Liver (tissue), 9 donors: ENCODE data around the gene CR1L. TPM values are rescaled to one million over a fixed set of nuclear protein-coding genes. Genes with fewer than 3 reads are reported as not detected.

Experiments
- DNase-seq: peaks from one replicate; pipeline ENCODE4 v3.0.0-alpha.2; 2017; ENCODE audit warnings: low spot score
- H3K27ac ChIP-seq, 2 donors: one replicate each; pipeline ENCODE4 v1.7.0; 2013; ENCODE audit warnings: inconsistent platforms in 2 of 2, low read length in 2 of 2, control low read depth in 1 of 2, low read depth in 1 of 2, mild to moderate bottlenecking in 1 of 2
- H3K27me3 ChIP-seq, 4 donors: one replicate each; pipeline versions ENCODE4 v1.6.1 to v1.7.0; 2013; ENCODE audit warnings: low read length in 3 of 4, inconsistent platforms in 1 of 4, mild to moderate bottlenecking in 1 of 4, moderate library complexity in 1 of 4; ENCODE audit not compliant: control insufficient read depth in 4 of 4, insufficient read depth in 4 of 4
- H3K36me3 ChIP-seq, 4 donors: one replicate each; pipeline versions ENCODE4 v1.6.1 to v1.7.0; 2013; ENCODE audit warnings: low read length in 3 of 4, mild to moderate bottlenecking in 3 of 4, low read depth in 1 of 4, moderate library complexity in 1 of 4; ENCODE audit not compliant: control insufficient read depth in 4 of 4, insufficient read depth in 3 of 4
- H3K4me1 ChIP-seq, 4 donors: one replicate each; pipeline versions ENCODE4 v1.6.1 to v1.7.0; 2013; ENCODE audit warnings: low read length in 3 of 4, mild to moderate bottlenecking in 3 of 4, moderate library complexity in 1 of 4; ENCODE audit not compliant: control insufficient read depth in 4 of 4, insufficient read depth in 4 of 4
- H3K4me3 ChIP-seq, 3 donors: one replicate each; pipeline versions ENCODE4 v1.6.1 to v1.7.0; 2013; ENCODE audit warnings: low read length in 3 of 3, control low read depth in 1 of 3, low read depth in 1 of 3, mild to moderate bottlenecking in 1 of 3
- H3K9ac ChIP-seq, 2 donors: one replicate each; pipeline ENCODE4 v1.7.0; 2013; ENCODE audit warnings: low read length in 2 of 2, mild to moderate bottlenecking in 2 of 2, moderate library complexity in 2 of 2, control low read depth in 1 of 2, low read depth in 1 of 2
- H3K9me3 ChIP-seq, 4 donors: one replicate each; pipeline versions ENCODE4 v1.6.1 to v1.7.0; 2013; ENCODE audit warnings: low read length in 3 of 4; ENCODE audit not compliant: control insufficient read depth in 4 of 4
- ATF3 ChIP-seq: IDR thresholded peaks from 2 replicates; pipeline ENCODE4 v1.6.1; 2016; ENCODE audit warnings: antibody characterized with exemption
- EGR1 ChIP-seq, 2 donors: IDR thresholded peaks; 2 replicates each; pipeline ENCODE4 v1.6.1; 2016 to 2018; ENCODE audit warnings: antibody characterized with exemption in 2 of 2, low read depth in 2 of 2
- FOXA1 ChIP-seq: IDR thresholded peaks from 2 replicates; pipeline ENCODE4 v1.6.1; 2016; ENCODE audit warnings: antibody characterized with exemption
- FOXA2 ChIP-seq: IDR thresholded peaks from 2 replicates; pipeline ENCODE4 v1.6.1; 2016; ENCODE audit warnings: antibody characterized with exemption
- GABPA ChIP-seq, 2 donors: IDR thresholded peaks in 1 of 2; conservative IDR thresholded peaks in 1 of 2; 2 replicates each; pipeline ENCODE4 v1.6.1; 2016; ENCODE audit warnings: antibody characterized with exemption in 2 of 2, mild to moderate bottlenecking in 1 of 2, moderate library complexity in 1 of 2
- HNF4A ChIP-seq, 2 donors: conservative IDR thresholded peaks; 2 replicates each; pipeline ENCODE4 v1.6.1; 2016; ENCODE audit warnings: antibody characterized with exemption in 2 of 2, mild to moderate bottlenecking in 2 of 2
- HNF4G ChIP-seq: IDR thresholded peaks from 2 replicates; pipeline ENCODE4 v1.6.1; 2016; ENCODE audit warnings: antibody characterized with exemption
- JUND ChIP-seq, 2 donors: IDR thresholded peaks; 2 replicates each; pipeline ENCODE4 v1.6.1; 2016; ENCODE audit warnings: antibody characterized with exemption in 2 of 2
- MAX ChIP-seq: IDR thresholded peaks from 2 replicates; pipeline ENCODE4 v1.6.1; 2016; ENCODE audit warnings: antibody characterized with exemption
- NR2F2 ChIP-seq: IDR thresholded peaks from 2 replicates; pipeline ENCODE4 v1.6.1; 2016; ENCODE audit warnings: antibody characterized with exemption
- RAD21 ChIP-seq, 2 donors: IDR thresholded peaks; 2 replicates each; pipeline ENCODE4 v1.6.1; 2016; ENCODE audit warnings: antibody characterized with exemption in 2 of 2, mild to moderate bottlenecking in 2 of 2
- REST ChIP-seq: IDR thresholded peaks from 2 replicates; pipeline ENCODE4 v1.6.1; 2016; ENCODE audit warnings: antibody characterized with exemption, mild to moderate bottlenecking
- RXRA ChIP-seq, 2 donors: IDR thresholded peaks; 2 replicates each; pipeline ENCODE4 v1.6.1; 2017 to 2018; ENCODE audit warnings: antibody characterized with exemption in 2 of 2, mild to moderate bottlenecking in 1 of 2
- SP1 ChIP-seq: IDR thresholded peaks from 2 replicates; pipeline ENCODE4 v1.6.1; 2018; ENCODE audit warnings: antibody characterized with exemption, mild to moderate bottlenecking
- TAF1 ChIP-seq: conservative IDR thresholded peaks from 2 replicates; pipeline ENCODE4 v1.6.1; 2016; ENCODE audit warnings: antibody characterized with exemption, mild to moderate bottlenecking
- YY1 ChIP-seq: IDR thresholded peaks from 2 replicates; pipeline ENCODE4 v1.6.1; 2016; ENCODE audit warnings: antibody characterized with exemption, mild to moderate bottlenecking
- WGBS: extraction: QIAGEN DNeasy Blood & Tissue Kit; methylation state at CpG from one replicate; pipeline ENCODE4 v1.1.7; 2013; 5-methylcytosine and 5-hydroxymethylcytosine counted together
- polyA plus RNA-seq, 2 donors: library from polyadenylated mRNA; stranded (reverse) in 1 of 2; unstranded in 1 of 2; fragments of 200-250 nt in 1 of 2; fragments of >200 nt in 1 of 2; fragmentation: Nextera tagmentation in 1 of 2; extraction: Ambion mirVana in 1 of 2; gene quantifications; one replicate each; pipeline versions ENCODE4 v1.2.1 to v1.2.3, GENCODE V29; 2013 to 2015
- total RNA-seq, 2 donors: library from RNA; depleted of rRNA; stranded (reverse); fragments of >200 nt; gene quantifications; one replicate each; pipeline ENCODE4 v1.2.3, GENCODE V29; 2014
- TF ChIP-seq, protein P1 (sequence below): fragments of 150-350 bp; IDR thresholded peaks from 2 replicates; pipeline ENCODE4 v1.5.1; 2017; ENCODE audit warnings: improper control_type of control experiment, low read depth, low read length; ENCODE audit not compliant: missing input control
- TF ChIP-seq, protein P2 (sequence below): IDR thresholded peaks from 2 replicates; pipeline ENCODE4 v1.6.1; 2016; ENCODE audit warnings: antibody characterized with exemption
- donor health status: healthy.
- donor health status: healthy.
- donor health status: healthy.
- donor health status: healthy.
- donor health status: healthy.

Gene CR1L
- total and polyA plus RNA-seq, 4 donors = 0.18 to 30.9 (median 0.42) TPM

DNA sequence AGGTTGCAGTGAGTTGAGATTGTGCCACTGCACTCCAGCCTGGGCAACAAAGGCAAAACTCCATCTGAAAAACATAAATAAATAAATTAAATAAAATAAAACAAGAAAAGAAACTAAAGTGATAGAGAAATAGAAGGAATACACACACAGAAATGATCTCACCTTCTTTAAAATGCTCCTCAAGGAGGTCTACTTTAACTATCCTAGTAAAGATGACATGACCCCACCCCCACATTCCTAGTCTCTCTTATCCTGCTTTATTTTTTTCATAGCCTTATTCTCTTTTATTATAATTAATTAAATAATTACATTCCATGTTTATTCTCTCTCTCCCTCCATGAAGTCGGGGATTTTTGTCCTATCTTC, 18.0 kb upstream of the CR1L start:
- TF ChIP-seq HNF4A (conservative IDR thresholded peaks at IDR 0.05) (no peak), SP1 (no peak), JUND (IDR thresholded peaks at IDR 0.05) (no peak), TAF1 (no peak), ATF3 (no peak), YY1 (no peak), EGR1 (IDR thresholded peaks at IDR 0.05; ENCODE audit: low read depth in 2 of 2) (no peak), HNF4G (no peak), RXRA (IDR thresholded peaks at IDR 0.05) (no peak), RAD21 (IDR thresholded peaks at IDR 0.05) (no peak), FOXA2 (no peak), MAX (no peak), FOXA1 (no peak), REST (no peak), GABPA (IDR thresholded peaks at IDR 0.05 in 1 of 2, conservative IDR thresholded peaks at IDR 0.05 in 1 of 2) (no peak), NR2F2 (no peak)
- TF ChIP-seq, protein P1, sequence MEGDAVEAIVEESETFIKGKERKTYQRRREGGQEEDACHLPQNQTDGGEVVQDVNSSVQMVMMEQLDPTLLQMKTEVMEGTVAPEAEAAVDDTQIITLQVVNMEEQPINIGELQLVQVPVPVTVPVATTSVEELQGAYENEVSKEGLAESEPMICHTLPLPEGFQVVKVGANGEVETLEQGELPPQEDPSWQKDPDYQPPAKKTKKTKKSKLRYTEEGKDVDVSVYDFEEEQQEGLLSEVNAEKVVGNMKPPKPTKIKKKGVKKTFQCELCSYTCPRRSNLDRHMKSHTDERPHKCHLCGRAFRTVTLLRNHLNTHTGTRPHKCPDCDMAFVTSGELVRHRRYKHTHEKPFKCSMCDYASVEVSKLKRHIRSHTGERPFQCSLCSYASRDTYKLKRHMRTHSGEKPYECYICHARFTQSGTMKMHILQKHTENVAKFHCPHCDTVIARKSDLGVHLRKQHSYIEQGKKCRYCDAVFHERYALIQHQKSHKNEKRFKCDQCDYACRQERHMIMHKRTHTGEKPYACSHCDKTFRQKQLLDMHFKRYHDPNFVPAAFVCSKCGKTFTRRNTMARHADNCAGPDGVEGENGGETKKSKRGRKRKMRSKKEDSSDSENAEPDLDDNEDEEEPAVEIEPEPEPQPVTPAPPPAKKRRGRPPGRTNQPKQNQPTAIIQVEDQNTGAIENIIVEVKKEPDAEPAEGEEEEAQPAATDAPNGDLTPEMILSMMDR = no peak
- TF ChIP-seq, protein P2, sequence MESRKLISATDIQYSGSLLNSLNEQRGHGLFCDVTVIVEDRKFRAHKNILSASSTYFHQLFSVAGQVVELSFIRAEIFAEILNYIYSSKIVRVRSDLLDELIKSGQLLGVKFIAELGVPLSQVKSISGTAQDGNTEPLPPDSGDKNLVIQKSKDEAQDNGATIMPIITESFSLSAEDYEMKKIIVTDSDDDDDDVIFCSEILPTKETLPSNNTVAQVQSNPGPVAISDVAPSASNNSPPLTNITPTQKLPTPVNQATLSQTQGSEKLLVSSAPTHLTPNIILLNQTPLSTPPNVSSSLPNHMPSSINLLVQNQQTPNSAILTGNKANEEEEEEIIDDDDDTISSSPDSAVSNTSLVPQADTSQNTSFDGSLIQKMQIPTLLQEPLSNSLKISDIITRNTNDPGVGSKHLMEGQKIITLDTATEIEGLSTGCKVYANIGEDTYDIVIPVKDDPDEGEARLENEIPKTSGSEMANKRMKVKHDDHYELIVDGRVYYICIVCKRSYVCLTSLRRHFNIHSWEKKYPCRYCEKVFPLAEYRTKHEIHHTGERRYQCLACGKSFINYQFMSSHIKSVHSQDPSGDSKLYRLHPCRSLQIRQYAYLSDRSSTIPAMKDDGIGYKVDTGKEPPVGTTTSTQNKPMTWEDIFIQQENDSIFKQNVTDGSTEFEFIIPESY = no peak
- Histone ChIP-seq H3K9me3 (peaks cover 0 to 3% (median 0%) of the 10 kb centered on the region in 4 donors), H3K36me3 (peaks cover 0 to 2% (median 0%) of the 10 kb centered on the region in 4 donors), H3K27ac (no peak overlapping the region), H3K4me3 (no peak overlapping the region), H3K4me1 (no peaks in the 10 kb centered on the region), H3K9ac (no peak overlapping the region), H3K27me3 (no peaks in the 10 kb centered on the region)
- no peak for DNase-seq
- WGBS = 94% methylated on average over 1 of the region's 1 CpG
